ENCODE measurements around the gene ITGA11. TPM values are rescaled to one million over a fixed set of nuclear protein-coding genes. Genes with fewer than 3 reads are reported as not detected.

Gene ITGA11
- total and polyA plus RNA-seq, 12 donors, result 1.4 to 25.9 (median 12.3) TPM

DNA sequence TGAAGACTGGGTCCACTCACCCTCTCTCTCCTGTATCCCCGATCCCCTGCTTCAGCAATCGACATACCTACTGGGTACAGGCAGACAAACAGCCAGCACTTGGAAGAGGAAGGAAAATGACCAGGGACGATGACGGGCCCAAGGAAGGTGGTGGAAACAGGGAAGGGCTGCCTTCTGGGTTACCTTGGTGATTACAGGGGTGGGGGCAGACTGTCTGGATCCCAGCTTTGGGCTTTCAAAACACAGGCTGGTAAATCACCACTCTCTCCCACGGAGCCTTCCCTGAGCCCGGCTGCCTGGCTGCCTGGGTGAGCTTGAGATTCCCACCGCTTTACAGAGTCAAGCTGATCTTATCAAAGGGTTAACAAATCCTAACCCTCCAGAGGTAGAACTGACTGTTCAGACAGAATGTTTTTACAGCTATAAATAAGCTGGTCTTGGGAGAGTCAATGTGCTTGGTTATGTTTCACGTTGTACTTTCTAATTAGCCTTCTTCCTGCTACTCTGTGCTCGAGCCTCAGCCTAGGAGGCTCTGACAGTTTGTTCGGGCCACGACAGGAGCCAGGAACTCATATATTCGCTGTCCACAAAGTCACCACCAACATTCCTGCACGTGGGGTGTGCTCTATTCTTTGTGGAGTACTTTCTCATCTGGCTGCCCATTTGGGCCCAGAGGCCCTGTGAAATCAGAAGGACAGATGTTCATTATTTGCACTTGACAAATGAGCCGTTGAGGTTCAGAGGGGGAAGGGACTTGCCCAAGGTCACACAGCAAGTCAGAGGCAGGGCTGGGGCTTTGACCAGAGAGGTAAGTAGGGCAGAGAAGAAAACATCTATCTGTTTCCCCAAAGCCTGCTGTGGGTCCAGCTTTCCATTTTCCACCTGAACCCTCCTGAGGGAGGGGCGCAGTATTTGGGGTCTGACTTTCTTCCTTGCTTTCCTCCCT is 91.0 kb downstream of the ITGA11 start:
- Histone ChIP-seq H3K27me3 (no peaks in the 10 kb centered on the region), H3K4me1 (peaks cover 18 to 31% (median 29%) of the 10 kb centered on the region in 9 donors), H3K27ac (peak overlapping the region; percentile 52 to 87 (median 66)), H3K36me3 (peaks cover 0 to 4% (median 0%) of the 10 kb centered on the region in 9 donors), H3K4me3 (no peak overlapping the region), H3K9me3 (no peaks in the 10 kb centered on the region)
- TF ChIP-seq, protein P1, sequence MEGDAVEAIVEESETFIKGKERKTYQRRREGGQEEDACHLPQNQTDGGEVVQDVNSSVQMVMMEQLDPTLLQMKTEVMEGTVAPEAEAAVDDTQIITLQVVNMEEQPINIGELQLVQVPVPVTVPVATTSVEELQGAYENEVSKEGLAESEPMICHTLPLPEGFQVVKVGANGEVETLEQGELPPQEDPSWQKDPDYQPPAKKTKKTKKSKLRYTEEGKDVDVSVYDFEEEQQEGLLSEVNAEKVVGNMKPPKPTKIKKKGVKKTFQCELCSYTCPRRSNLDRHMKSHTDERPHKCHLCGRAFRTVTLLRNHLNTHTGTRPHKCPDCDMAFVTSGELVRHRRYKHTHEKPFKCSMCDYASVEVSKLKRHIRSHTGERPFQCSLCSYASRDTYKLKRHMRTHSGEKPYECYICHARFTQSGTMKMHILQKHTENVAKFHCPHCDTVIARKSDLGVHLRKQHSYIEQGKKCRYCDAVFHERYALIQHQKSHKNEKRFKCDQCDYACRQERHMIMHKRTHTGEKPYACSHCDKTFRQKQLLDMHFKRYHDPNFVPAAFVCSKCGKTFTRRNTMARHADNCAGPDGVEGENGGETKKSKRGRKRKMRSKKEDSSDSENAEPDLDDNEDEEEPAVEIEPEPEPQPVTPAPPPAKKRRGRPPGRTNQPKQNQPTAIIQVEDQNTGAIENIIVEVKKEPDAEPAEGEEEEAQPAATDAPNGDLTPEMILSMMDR (IDR thresholded peaks at IDR 0.05), result no peak
- DNase-seq (no peak), ATAC-seq (peak in 7 of 8 donors; percentile 50 to 88 (median 68))
- WGBS, 2 donors, result 51 to 54% methylated on average over 15 of the region's 15 CpGs
- intact Hi-C loops (cut with DNase I), result no loop called here

DNA sequence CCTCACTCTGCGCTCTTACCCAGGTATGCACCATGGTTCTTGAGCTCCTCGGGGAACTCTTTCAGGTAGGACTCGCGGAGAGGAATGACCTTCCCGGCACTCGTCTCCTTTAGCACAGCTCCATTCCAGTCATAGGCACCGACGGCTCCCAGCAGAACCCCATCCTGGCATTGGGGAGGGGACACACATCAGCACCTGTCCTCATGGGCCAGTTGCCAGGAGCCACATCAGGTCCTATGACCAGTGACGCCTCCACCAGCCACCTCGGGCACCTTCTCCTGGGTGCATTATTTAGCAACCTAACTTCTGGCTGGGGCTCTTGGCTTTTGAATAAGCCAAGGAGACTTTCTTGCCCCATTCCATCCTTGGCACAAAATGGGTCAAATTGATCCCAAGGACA is 92.5 kb downstream of the ITGA11 start:
- intact Hi-C loops (cut with DNase I), result no loop called here
- TF ChIP-seq, protein P1 (IDR thresholded peaks at IDR 0.05), result no peak
- Histone ChIP-seq H3K27ac (no peak overlapping the region), H3K36me3 (no peaks in the 10 kb centered on the region), H3K4me3 (no peak overlapping the region), H3K4me1 (peaks cover 25 to 46% (median 40%) of the 10 kb centered on the region in 9 donors), H3K9me3 (no peaks in the 10 kb centered on the region), H3K27me3 (no peaks in the 10 kb centered on the region)
- no peak for DNase-seq
- 88 to 91% methylated on average over 10 of the region's 10 CpGs for WGBS, 2 donors
- ATAC-seq, result no peak

DNA sequence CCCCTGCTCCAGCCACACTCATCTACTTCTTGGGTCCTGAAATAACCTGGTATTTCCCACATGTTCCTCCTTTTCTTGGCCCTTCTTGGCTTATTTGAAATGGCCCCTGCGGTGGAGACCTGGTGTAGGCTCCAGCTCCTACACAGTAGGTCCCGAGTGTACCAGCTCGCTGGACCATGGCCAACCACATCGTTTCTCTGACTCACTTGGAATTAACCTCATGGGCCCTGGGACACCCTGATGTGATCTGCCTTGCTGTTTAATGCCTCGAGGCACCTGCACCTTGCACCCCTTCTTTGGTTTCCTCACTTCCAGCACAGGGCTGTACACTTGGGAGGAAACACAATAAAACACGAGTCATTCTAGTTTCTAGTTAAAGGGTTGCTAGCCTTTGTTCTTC is 94.1 kb downstream of the ITGA11 start:
- 59% methylated on average over 6 of the region's 6 CpGs for WGBS, 2 donors
- no peak overlapping the region for H3K27ac ChIP-seq
- ATAC-seq, result no peak

DNA sequence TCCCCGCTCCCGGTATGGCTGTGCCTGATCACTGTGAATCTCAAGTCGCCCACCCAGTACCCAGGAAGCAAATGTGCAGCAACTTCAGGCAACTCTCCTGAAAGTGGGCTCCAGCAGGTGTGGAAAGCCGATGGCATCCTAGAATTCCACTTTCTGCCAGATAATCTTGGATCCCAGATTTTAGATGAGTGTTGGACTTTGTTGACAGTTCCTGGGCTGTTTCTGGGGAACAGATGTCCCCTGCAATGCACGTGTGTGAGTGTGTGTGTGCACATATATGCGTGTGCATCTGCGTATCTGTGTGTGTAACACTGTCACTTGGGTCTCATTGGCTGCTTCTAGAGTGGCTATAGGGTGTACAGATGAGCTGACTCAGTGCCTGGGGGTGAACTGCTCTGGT is 95.4 kb downstream of the ITGA11 start:
- Histone ChIP-seq H3K9me3 (no peaks in the 10 kb centered on the region), H3K36me3 (no peaks in the 10 kb centered on the region), H3K4me1 (peaks cover 10 to 40% (median 34%) of the 10 kb centered on the region in 9 donors), H3K4me3 (no peak overlapping the region), H3K27me3 (no peaks in the 10 kb centered on the region), H3K27ac (no peak overlapping the region)
- intact Hi-C loops (cut with DNase I), result no loop called here
- TF ChIP-seq, protein P1 (IDR thresholded peaks at IDR 0.05), result no peak
- WGBS, 2 donors, result 93 to 94% methylated on average over 7 of the region's 7 CpGs
- no peak for ATAC-seq
- DNase-seq, result no peak

More for the DNA sequence above, 94.1 kb downstream of the ITGA11 start:
- H3K9me3 ChIP-seq, result no peaks in the 10 kb centered on the region
- peaks cover 24 to 53% (median 46%) of the 10 kb centered on the region in 9 donors for H3K4me1 ChIP-seq
- intact Hi-C loops (cut with DNase I), result no loop called here
- H3K27me3 ChIP-seq, result no peaks in the 10 kb centered on the region
- TF ChIP-seq, protein P1 (IDR thresholded peaks at IDR 0.05), result no peak
- no peaks in the 10 kb centered on the region for H3K36me3 ChIP-seq
- no peak for DNase-seq
- H3K4me3 ChIP-seq, result no peak overlapping the region
